HG03039 (cell line): ENCODE data around the gene ETNK2.

Source experiments
- ATAC-seq: cut with Tn5 transposase; IDR thresholded peaks from one replicate; pipeline ENCODE4 v1.9.1; 2021; ENCODE audit warnings: mild to moderate bottlenecking, moderate library complexity; ENCODE audit not compliant: unreplicated experiment

The ETNK2 gene

GRCh38 chr1:204178487-204179281 is 26.8 kb upstream of the ETNK2 start:
- ATAC-seq: no peak

- ATAC-seq: no peak
Observed at GRCh38 chr1:204177133-204177532, 25.3 kb upstream of the ETNK2 start.

GRCh38 chr1:204176049-204176448 is 24.2 kb upstream of the ETNK2 start:
- ATAC-seq: no peak

GRCh38 chr1:204174958-204175357 is 23.1 kb upstream of the ETNK2 start:
- ATAC-seq: no peak

GRCh38 chr1:204172404-204173029 is 20.7 kb upstream of the ETNK2 start:
- ATAC-seq: no peak

GRCh38 chr1:204171751-204172178 is 19.9 kb upstream of the ETNK2 start:
- no peak for ATAC-seq

- no peak for ATAC-seq
Observed at GRCh38 chr1:204170494-204171155, 18.8 kb upstream of the ETNK2 start.

GRCh38 chr1:204169858-204170257 is 18.0 kb upstream of the ETNK2 start:
- no peak for ATAC-seq

GRCh38 chr1:204167730-204168129 is 15.9 kb upstream of the ETNK2 start:
- no peak for ATAC-seq

- ATAC-seq: no peak
Observed at GRCh38 chr1:204166219-204166618, 14.4 kb upstream of the ETNK2 start, which contains the start of gene REN. REN (minus strand) TSS chr1:204166337; CDS start chr1:204166293, 44 bp downstream.

- no peak for ATAC-seq
Observed at GRCh38 chr1:204162494-204163074, 10.7 kb upstream of the ETNK2 start.

GRCh38 chr1:204161609-204162493 is 10.0 kb upstream of the ETNK2 start:
- no peak for ATAC-seq

GRCh38 chr1:204157962-204158361 is 6.1 kb upstream of the ETNK2 start:
- ATAC-seq: no peak

GRCh38 chr1:204155881-204156280 is 4.0 kb upstream of the ETNK2 start:
- no peak for ATAC-seq

GRCh38 chr1:204154568-204155255 is 2.9 kb upstream of the ETNK2 start:
- no peak for ATAC-seq

- no peak for ATAC-seq
Observed at GRCh38 chr1:204153667-204154066, 1.8 kb upstream of the ETNK2 start.

GRCh38 chr1:204152310-204153044 is 633 bp upstream of the ETNK2 start:
- no peak for ATAC-seq

- ATAC-seq: no peak
Observed at GRCh38 chr1:204150702-204151551, 917 bp downstream of the ETNK2 start.
